Stimulated activated CD8-positive, alpha-beta memory T cell treated with anti-CD3 and anti-CD28 coated beads, Interleukin-2, amount 100 ng/mL, for 48 hours (primary cell): ENCODE measurements around the gene B3GNT7.
"Not testable (repeated sequence)": the region's sequence is repeated elsewhere in the genome, so short reads cannot be mapped to it uniquely, and the experiment has no call there.

Experiments
- DNase-seq, 2 donors: peaks; one replicate each; pipeline ENCODE4 v3.0.0-alpha.2; 2020; ENCODE audit warnings: low read depth in 2 of 2

The B3GNT7 gene

DNA sequence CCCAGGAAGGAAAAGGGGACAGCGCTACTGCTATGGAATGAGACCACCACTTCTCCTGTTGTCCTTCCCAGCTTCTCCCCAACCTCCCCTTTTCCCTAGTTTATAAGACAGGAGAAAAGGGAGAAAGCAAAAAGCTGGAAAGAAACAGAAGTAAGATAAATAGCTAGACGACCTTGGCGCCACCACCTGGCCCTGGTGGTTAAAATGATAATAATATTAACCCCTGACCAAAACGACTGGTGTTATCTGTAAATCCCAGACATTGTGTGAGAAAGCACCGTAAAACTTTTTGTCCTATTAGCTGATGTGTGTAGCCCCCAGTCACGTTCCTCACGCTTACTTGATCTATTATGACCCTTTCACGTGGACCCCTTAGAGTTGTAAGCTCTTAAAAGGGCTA is 5.2 kb downstream of the B3GNT7 start:
- DNase-seq, result not testable (repeated sequence)

DNA sequence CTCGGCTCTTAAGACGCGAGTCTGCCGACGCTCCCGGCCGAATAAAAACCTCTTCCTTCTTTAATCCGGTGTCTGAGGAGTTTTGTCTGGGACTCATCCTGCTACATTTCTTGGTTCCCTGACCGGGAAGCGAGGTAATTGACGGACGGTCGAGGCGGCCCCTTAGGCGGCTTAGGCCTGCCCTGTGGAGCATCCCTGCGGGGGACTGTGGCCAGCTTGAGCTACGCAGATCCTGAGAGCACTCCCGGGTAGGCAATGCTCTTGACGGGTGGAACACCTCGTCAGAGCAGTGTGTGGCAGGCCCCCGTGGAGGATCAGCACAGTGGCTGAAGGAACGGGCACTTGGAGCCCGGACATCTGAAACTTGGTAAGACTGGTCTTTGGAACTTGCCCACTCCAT is 5.6 kb downstream of the B3GNT7 start:
- DNase-seq, result not testable (repeated sequence)

DNA sequence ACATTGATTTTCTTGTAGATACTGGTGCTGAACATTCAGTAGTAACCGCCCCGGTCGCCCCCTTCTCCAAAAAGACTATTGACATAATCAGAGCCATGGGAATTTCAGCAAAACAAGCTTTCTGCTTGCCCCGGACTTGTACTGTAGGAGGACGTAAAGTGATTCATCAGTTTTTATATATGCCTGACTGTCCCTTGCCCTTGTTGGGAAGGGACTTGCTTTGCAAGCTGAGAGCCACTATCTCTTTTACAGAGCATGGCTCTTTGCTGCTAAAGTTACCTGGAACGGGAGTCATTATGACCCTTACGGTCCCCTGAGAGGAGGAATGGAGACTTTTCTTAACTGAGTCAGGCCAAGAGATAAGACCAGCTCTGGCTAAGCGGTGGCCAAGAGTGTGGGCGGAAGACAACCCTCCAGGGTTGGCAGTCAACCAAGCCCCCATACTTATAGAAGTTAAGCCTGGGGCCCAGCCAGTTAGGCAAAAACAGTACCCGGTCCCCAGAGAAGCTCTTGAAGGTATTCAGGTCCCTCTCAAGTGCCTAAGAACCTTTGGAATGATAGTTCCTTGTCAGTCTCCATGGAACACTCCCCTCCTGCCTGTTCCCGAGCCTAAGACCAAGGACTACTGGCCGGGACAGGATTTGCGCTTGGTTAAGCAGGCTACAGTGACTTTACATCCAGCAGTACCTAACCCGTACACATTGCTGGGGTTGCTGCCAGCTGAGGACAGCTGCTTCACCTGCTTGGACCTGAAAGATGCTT is 8.1 kb downstream of the B3GNT7 start:
- not testable (repeated sequence) for DNase-seq

DNA sequence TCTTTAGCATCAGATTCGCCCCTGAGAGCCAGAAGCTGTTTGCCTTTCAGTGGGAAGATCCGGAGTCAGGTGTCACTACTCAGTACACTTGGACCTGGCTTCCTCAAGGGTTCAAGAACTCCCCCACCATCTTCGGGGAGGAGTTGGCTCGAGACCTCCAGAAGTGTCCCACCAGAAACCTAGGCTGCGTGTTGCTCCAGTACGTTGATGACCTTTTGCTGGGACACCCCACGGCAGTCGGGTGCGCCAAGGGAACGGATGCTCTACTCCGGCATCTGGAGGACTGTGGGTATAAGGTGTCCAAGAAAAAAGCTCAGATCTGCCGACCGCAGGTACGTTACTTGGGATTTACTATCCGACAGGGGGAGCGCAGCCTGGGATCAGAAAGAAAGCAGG is 8.7 kb downstream of the B3GNT7 start:
- not testable (repeated sequence) for DNase-seq

DNA sequence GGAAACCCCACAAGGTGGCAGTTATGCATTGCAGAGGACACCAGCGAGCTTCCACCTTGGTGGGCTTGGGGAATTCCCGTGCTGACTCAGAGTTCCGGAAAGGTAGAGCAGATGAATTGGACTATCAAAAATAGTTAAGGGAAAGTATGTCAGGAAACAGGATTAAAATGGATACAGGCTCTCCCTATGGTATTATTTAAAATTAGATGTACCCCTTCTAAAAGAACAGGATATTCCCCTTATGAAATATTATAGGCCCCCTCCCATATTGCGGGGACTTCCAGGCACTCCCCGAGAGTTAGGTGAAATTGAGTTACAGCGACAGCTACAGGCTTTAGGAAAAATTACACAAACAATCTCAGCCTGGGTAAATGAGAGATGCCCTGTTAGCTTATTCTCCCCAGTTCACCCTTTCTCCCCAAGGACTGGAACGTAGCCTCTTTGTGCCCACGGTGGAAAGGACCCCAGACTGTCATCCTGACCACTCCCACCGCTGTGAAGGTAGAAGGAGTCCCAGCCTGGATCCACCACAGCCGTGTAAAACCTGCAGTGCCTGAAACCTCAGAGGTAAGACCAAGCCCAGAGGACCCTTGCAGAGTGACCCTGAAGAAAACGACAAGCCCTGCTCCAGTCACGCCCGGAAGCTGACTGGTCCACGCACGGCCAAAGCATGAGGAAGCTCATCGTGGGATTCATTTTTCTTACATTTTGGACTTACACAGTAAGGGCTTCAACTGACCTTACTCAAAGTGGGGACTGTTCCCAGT is 10.3 kb downstream of the B3GNT7 start:
- peak in 1 of 2 donors; percentile 38 for DNase-seq

DNA sequence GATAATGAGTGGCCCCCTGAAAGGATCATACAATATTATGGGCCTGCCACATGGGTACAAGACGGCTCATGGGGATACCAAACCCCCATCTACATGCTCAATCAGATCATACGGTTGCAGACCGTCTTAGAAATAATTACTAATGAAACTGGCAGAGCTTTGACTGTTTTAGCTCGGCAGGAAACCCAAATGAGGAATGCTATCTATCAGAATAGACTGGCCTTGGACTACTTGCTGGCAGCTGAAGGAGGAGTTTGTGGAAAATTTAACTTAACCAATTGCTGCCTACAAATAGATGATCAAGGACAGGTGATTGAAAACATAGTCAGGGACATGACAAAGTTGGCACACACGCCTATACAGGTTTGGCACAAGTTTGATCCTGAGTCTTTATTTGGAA is 12.2 kb downstream of the B3GNT7 start:
- not testable (repeated sequence) for DNase-seq

DNA sequence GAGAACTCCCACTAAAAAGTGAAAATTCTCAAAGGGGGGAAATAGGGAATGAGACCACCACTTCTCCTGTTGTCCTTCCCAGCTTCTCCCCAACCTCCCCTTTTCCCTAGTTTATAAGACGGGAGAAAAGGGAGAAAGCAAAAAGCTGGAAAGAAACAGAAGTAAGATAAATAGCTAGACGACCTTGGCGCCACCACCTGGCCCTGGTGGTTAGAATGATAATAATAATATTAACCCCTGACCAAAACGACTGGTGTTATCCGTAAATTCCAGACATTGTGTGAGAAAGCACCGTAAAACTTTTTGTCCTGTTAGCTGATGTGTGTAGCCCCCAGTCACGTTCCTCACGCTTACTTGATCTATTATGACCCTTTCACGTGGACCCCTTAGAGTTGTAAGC is 12.8 kb downstream of the B3GNT7 start:
- not testable (repeated sequence) for DNase-seq

DNA sequence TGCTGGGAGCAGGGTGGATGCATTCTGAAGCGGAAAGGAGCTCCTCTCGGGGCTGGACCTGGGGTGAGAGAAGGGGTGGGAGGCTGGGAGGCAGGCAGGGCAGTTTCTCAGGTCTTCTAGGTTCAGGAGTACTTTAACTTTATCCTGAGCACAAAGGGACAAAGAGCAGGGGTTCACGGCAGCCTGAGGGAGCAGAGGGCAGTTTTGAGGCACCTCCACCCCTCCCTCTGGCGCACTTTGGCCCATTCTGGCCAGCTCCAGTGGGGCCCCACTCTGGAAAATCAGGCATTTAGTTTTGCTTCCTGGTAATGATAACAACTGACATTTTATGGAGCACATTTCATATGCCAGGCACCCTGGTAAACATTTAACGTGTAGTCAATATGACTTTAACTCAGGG is 14.3 kb downstream of the B3GNT7 start:
- no peak for DNase-seq

DNA sequence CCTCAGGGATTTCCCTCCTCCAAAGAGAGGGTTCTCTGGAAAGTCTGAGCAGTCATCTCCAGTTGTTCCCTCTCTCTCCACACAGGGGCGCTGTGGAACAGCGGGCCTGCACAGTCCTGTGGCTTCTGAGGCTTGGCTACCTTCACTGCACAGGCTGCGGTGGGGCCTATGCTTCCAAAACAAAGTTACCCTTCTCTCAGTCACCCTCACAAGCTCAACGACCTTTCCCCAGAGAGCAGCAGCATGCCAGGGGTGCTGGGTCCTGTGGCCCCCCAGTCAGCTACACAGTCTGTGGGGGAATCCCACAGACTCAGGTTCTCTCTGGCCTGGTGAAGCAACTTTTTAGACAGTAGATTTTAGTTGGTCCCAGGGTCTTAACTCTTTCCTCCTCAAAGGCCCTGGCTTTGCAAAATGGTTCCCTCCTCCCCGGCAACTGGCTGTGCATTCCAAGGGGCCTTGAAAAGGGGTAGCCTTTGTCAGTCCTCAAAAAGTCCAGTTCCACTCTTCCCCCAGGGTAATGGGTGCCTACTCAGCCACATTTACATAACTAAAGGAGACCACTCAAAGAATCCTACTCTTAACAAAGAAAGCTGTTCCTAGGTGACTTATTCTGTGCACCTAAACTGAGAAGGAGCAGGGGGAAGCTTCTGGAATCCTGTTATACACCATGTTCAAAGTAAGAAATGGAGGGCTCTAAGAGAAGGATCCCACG is 14.9 kb downstream of the B3GNT7 start:
- DNase-seq, result no peak

DNA sequence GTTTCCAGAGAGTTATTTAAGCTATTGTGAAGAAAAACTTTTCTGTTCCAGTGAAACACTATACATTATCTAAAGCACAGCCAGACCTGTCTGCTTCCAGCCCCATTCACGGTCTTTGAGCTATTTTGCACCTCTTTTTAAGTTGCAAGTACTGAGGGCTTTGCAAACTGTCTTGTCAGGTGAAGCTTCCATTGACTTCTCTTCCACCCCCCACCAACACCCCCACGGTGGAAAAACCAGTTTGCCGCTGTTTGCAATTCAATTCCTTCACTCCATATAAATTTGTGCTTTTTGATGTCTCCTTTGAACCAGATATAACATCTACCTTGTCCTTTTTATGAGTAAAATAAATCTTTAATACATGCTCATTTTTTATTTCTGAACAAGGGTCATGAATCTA is 15.7 kb downstream of the B3GNT7 start:
- no peak for DNase-seq

DNA sequence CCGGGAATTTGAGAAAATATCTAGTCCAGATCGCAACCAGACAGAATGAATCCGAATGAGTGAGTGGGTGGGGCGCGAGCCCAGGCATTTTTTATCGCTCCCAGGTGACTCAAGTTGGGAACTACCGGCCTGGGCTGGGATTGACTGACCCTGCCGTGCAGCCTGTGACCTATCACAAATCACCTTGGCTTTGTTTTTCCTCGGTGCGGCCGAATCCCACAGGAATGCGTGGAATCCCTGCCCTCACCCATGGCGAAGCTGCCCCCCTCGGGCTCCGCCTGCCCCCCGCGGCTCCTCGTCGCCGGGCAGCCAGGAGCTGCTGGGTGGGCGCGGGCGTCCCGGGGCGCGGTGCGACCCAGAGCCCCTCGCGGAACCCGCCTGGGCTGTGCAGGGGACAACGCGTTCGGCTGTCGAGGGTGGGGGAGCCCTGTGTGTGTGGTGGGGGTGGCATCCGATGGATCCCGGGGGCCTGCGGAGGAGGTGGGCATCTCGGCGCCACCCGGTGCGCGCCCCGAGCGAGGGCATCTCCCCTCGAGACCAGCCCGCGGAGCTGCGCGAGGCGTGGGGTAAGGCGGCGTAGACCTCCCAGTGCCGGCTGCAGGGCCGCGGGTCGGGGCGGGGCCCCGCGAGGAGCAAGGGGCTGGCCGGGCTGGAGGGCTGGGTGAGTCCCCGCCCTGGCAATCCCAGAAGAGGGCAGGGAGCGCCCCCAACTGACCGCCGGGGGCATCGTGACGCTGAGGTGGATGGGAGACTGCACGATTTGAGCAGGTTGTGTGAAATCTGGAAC is 16.5 kb downstream of the B3GNT7 start:
- DNase-seq, result peak; percentile 78 to 83

DNA sequence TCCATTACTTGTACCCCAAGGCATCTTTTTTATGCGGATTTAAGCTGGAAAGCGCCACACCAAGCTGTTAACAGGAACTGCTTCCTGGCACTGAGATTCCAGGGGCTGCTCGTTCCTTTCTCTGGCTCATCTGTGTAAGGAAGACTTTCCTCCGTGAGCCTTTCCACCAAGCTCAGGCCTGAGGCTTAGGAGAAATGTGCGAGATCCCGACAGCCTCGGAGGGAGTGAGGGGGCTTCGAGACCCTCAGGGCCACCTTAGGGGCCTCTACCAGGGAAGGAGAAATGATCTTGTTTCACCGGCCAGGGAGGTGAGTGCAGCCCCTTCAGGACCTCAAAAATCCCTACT is 17.1 kb downstream of the B3GNT7 start:
- DNase-seq, result no peak

DNA sequence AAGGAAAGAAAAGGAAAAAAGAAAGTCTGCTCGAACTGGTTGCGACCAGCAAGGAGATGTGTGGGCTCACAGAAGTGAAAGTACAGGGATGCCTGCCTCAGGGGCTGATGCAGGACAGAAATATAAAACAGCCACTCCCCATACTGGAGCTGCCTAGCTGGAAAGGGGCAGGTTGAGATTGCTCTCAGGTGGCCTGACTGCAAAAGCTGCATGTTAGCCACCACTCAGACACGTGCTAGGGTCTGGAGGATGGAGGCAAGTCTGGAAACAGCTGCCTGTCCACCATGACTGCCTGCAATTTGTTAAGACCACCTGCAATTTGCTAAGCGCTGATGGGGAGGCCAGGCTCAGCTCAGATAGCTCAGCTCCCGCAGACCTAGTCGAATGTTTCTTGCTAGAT is 17.9 kb downstream of the B3GNT7 start:
- DNase-seq, result no peak

DNA sequence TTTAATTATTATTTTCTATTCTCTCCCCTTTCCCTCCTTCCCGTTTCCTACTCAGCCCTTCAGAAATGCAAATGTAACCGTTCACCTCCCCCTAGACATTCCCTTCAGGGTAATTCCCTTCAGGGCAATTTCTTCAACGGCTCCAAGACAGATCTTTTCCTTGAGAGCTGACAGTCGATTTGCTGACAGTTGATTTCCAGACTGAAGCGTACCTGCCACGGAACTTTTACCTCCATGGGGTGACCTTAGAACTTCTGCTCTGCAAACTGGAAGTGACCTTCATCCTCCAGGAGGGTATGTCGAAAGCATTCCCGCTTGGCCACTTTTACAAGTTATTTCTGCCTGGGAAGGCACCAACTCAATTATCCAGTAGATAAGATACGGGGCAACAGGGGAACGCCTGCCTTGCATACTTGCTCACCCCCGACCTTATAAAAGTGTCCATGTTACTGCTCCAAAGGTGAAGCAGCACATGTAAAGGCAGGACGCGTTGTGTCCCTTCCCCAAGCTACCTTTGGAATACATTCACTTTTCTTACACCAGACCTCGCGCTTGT is 18.5 kb downstream of the B3GNT7 start:
- no peak for DNase-seq

DNA sequence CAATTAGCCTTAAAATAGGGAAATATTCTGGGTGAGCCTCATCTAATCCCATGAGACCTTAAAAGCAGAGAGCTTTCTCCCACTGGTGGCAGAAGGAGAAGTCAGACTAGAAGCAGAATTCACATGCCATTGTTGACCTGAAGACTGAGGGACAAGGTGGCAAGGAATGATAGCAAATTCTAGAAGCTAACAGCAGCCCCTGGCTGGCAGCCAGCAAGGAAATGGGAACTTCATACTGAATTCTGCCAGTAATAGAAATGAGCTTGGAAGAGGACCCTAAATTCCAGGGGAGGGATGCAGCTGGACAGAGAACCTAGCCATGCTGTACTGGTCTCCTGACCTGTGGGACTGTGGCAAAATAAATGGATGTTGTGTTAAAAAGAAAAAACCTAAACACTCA is 19.5 kb downstream of the B3GNT7 start:
- DNase-seq, result no peak

DNA sequence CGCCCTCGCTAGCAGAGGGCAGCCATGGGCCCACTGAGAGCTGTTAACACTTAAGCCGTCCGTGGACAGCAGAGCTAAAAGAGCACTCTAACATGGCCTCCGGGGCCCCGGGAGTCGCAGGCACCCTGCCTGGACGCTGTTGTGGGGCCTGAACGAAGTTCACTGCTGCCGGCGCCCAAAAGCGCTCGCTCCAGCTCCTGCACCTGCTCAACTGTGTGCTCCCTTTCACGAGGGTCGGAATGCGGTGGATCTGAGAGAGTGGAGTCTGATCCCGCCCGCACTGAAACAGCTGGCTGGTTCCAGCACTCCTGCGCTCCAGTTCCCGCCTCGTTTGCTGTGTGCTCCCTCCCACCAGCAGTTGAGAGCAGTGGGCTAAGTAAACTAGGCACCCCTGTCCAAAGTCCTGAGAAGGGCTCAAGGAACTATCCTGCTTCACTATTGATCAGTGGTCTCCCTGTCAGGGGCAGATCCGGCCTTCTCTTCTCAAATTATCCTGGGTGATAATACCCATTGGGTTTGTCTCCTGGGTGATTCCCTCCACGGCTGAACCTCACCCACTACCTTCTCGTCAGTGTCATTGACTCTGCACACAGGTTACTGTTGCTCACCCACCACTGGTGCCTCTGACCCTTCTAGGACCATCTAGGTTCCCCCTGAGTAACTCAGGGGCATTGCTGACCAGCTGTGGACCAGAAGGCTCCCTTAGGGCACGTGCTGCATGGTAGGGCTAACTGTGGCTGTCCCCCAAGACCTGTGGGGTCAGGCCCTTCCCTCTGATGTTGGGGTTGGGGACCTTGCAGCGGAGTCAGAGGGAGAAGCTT is 23.5 kb downstream of the B3GNT7 start:
- DNase-seq, result no peak

DNA sequence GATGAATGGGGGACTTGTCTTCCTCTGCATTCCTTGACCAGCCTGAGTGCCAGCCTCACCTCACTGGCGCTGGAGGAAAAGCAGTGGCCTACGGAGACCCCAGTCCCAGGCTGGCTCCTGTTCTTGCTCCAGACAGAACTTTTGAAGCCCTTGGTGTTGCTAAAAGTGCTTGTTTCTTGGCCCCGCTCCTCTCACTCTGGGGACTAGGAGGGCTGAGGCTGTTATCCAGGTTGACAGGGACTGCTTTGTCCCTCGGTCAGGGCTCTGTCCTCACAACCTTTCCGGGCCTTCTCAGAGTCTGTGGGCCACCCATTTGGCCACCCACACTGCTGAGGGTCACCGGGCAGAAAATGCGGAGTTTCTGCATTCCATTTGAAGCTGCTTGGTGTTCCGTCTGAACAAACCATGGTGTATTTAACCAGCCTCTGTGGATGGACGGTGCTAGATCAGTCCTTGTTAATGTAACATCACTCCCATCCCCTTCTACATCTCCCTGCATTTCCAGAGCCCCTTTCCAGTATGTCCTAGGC is 25.6 kb downstream of the B3GNT7 start:
- DNase-seq, result no peak

DNA sequence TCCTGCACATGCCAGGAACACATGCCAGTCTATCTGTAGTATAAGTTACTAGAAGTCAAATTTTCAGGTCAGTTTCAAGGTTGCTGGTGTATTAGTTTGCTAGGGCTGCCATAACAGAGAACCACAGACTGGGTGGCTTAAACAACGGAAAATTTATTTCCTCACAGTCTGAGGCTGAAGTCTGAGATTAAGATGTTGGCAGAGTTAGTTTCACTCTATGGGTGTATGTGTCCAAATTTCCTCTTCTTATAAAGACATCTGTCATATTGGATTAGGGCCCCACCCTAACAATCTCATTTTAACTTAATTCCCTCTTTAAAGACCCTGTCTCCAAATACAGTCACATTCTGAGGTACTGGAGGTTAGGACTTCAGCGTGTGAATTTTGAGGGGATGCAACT is 26.5 kb downstream of the B3GNT7 start:
- no peak for DNase-seq

DNA sequence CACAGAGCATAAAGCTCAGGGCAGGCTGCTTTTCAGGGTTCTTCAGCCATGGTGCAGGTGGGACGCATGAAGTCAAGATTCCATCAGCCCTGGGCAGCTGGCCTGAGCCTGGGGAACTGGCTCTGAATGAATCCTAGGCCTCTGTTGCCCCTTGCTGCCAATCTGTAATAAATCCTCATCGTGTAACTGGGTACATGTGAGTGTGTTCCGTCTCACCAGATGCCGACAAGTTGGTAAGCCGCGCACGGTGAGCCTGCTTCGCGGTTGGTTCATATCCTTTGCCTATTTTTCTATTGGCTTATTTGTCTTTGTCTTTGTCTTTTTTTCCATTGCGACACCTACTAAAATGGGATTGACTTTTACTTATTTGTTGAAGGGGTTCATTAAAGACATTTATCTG is 27.7 kb downstream of the B3GNT7 start:
- DNase-seq, result no peak

DNA sequence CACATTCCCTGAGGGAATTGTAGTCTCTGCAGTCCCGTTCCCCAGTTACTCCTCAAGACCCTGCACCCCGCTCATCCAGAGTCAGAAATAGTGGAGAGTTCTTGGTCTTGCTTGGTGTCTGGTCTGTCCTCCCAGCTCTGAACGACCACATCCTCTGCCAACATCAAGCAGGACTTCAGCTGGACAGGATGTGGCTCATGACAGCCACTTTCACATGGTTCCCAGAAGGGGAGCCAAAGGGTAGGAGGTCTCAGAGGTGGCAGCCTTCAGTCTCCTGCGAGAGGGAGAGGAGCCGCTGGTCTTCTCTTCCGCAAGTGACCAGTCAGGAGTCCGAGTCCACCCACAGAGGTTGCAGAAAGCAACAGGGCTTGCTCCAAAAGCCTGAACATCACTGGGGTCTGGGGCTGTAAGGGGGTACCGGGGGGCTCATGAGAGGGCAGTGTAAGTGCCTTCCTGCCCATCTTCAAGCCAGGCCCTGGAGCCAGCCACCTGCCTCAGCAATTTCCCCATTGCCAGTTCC is 29.8 kb downstream of the B3GNT7 start:
- DNase-seq, result no peak
